CD4-positive, alpha-beta T cell treated with Interleukin-10 for 1 hour (primary cell): ENCODE data around the gene SLC43A2.
"Not testable (repeated sequence)": the region's sequence is repeated elsewhere in the genome, so short reads cannot be mapped to it uniquely, and the experiment has no call there.

Source experiments
- DNase-seq: peaks from one replicate; pipeline ENCODE4 v3.0.0-alpha.2; 2020

The SLC43A2 gene

GRCh38 chr17:1627982-1628855 lies at the start of gene SLC43A2:
Gene SLC43A2 (minus strand): TSS chr17:1628834. CDS start chr17:1627874, 960 bp downstream.
- DNase-seq, result peak; percentile 78

- DNase-seq, result no peak
Measured at GRCh38 chr17:1676401-1676800, 47.8 kb upstream of the SLC43A2 start.

GRCh38 chr17:1673041-1673785 lies 44.6 kb upstream of the SLC43A2 start:
- DNase-seq, result peak; percentile 24

GRCh38 chr17:1663934-1664333 lies 35.3 kb upstream of the SLC43A2 start:
- not testable (repeated sequence) for DNase-seq

- DNase-seq, result no peak
Measured at GRCh38 chr17:1661045-1661444, 32.4 kb upstream of the SLC43A2 start.

GRCh38 chr17:1658100-1658499 lies 29.5 kb upstream of the SLC43A2 start:
- DNase-seq, result no peak

GRCh38 chr17:1653735-1654134 lies 25.1 kb upstream of the SLC43A2 start:
- no peak for DNase-seq

GRCh38 chr17:1652794-1653193 lies 24.2 kb upstream of the SLC43A2 start:
- DNase-seq, result not testable (repeated sequence)

- DNase-seq, result no peak
Measured at GRCh38 chr17:1651559-1651844, 22.9 kb upstream of the SLC43A2 start.

GRCh38 chr17:1650731-1651558 lies 22.3 kb upstream of the SLC43A2 start:
- DNase-seq, result no peak

GRCh38 chr17:1649844-1650501 lies 21.3 kb upstream of the SLC43A2 start, which contains the start of gene RILP:
Gene RILP (minus strand): TSS chr17:1649866. CDS start chr17:1649804, 62 bp downstream.
- DNase-seq, result no peak

GRCh38 chr17:1648963-1649843 lies 20.6 kb upstream of the SLC43A2 start:
- DNase-seq, result peak; percentile 95

GRCh38 chr17:1648173-1648962 lies 19.7 kb upstream of the SLC43A2 start:
- no peak for DNase-seq

GRCh38 chr17:1647802-1648171 lies 19.2 kb upstream of the SLC43A2 start:
- DNase-seq, result no peak

GRCh38 chr17:1646199-1646875 lies 17.7 kb upstream of the SLC43A2 start:
- DNase-seq, result no peak

- DNase-seq, result no peak
Measured at GRCh38 chr17:1645207-1646171, 16.9 kb upstream of the SLC43A2 start, which contains the start of gene SCARF1. Gene SCARF1 (minus strand): TSS chr17:1645732. CDS start chr17:1645697, 35 bp downstream.

GRCh38 chr17:1644493-1645206 lies 16.0 kb upstream of the SLC43A2 start:
- DNase-seq, result peak; percentile 28

- DNase-seq, result no peak
Measured at GRCh38 chr17:1643999-1644492, 15.4 kb upstream of the SLC43A2 start.
